H1 (cell line): ENCODE data around the gene INPP4B. TPM values are rescaled to one million over a fixed set of nuclear protein-coding genes. Genes with fewer than 3 reads are reported as not detected.

Experiments used
- CTCF ChIA-PET: fragments of 300-600 bp; sonication (Branson Sonifier 250); formaldehyde crosslinking; loops from one replicate; lab custom pipeline; 2021; ENCODE audit not compliant: partially characterized antibody; lab: Charles Lee
- POLR2A ChIA-PET: fragments of 300-600 bp; sonication (Branson Sonifier 250); formaldehyde crosslinking; loops from one replicate; lab custom pipeline; 2021; ENCODE audit warnings: inconsistent platforms; ENCODE audit not compliant: partially characterized antibody; lab: Charles Lee
- DNase-seq, 2 experiments: peaks; one replicate each; pipeline versions ENCODE4 v3.0.0 to v3.0.0-alpha.2; 2010 to 2022; ENCODE audit warnings: low spot score in 2 of 2, low read depth in 1 of 2, mixed read lengths in 1 of 2
- FAIRE-seq: peaks from 2 replicates; lab custom pipeline; 2011; peaks lifted over from hg19 to GRCh38; lab: Jason Lieb, UNC
- H2AFZ ChIP-seq: 2 replicates; pipeline ENCODE4 v1.8.1; 2012; ENCODE audit warnings: low read length, inconsistent platforms
- H2AK5ac ChIP-seq: 2 replicates; pipeline ENCODE4 v1.6.1; 2013; ENCODE audit warnings: low read depth, low read length
- H2BK120ac ChIP-seq: replicated peaks from 2 replicates; pipeline ENCODE3; 2013; ENCODE audit warnings: low read depth, low read length, inconsistent platforms
- H2BK12ac ChIP-seq: 2 replicates; pipeline ENCODE4 v1.6.1; 2013; ENCODE audit warnings: low read depth, low read length
- H2BK15ac ChIP-seq: 2 replicates; pipeline ENCODE4 v1.6.1; 2013; ENCODE audit warnings: low read length
- H2BK20ac ChIP-seq: 2 replicates; pipeline ENCODE4 v1.6.1; 2013; ENCODE audit warnings: low read length
- H2BK5ac ChIP-seq: 2 replicates; pipeline ENCODE4 v1.6.1; 2013; ENCODE audit warnings: low read depth, low read length
- H3K14ac ChIP-seq: 2 replicates; pipeline ENCODE4 v1.6.1; 2013; ENCODE audit warnings: inconsistent platforms; ENCODE audit not compliant: insufficient read length
- H3K18ac ChIP-seq: 2 replicates; pipeline ENCODE4 v1.6.1; 2013; ENCODE audit warnings: low read length; ENCODE audit errors: extremely low read depth
- H3K23ac ChIP-seq: 2 replicates; pipeline ENCODE4 v1.6.1; 2013; ENCODE audit warnings: inconsistent platforms; ENCODE audit not compliant: insufficient read length
- H3K23me2 ChIP-seq: 2 replicates; pipeline ENCODE4 v1.6.1; 2013; ENCODE audit warnings: low read depth, low read length
- H3K27ac ChIP-seq: 2 replicates; pipeline ENCODE4 v1.6.1; 2011; ENCODE audit warnings: low read depth, low read length, inconsistent platforms
- H3K27me3 ChIP-seq, 4 experiments: replicated peaks in 1 of 4; 1 replicate in 1 of 4; 2 replicates in 3 of 4; pipeline versions ENCODE4 v1.6.1 to v1.8.1; 2011 to 2013; ENCODE audit warnings: low read length in 3 of 4, mild to moderate bottlenecking in 3 of 4, inconsistent platforms in 2 of 4, mixed read lengths in 2 of 4, moderate library complexity in 1 of 4; ENCODE audit not compliant: control insufficient read depth in 3 of 4, insufficient read depth in 3 of 4; ENCODE audit errors: extremely low read depth in 1 of 4
- H3K36me3 ChIP-seq, 4 experiments: 2 replicates each; pipeline versions ENCODE4 v1.6.1 to v1.8.1; 2011 to 2013; ENCODE audit warnings: mild to moderate bottlenecking in 4 of 4, low read length in 3 of 4, moderate library complexity in 2 of 4, control low read depth in 1 of 4, inconsistent platforms in 1 of 4; ENCODE audit not compliant: insufficient read depth in 4 of 4, control insufficient read depth in 2 of 4
- H3K4ac ChIP-seq: replicated peaks from 2 replicates; pipeline ENCODE3; 2013; ENCODE audit warnings: low read length, low read depth, mixed read lengths, inconsistent platforms; ENCODE audit not compliant: insufficient read length
- H3K4me1 ChIP-seq, 4 experiments: replicated peaks in 1 of 4; 1 replicate in 1 of 4; 2 replicates in 3 of 4; pipeline versions ENCODE4 v1.6.1 to v1.8.1; 2011 to 2013; ENCODE audit warnings: low read length in 3 of 4, inconsistent platforms in 2 of 4, mixed read lengths in 1 of 4; ENCODE audit not compliant: insufficient read depth in 4 of 4, control insufficient read depth in 3 of 4
- H3K4me2 ChIP-seq, 2 experiments: 2 replicates each; pipeline versions ENCODE4 v1.6.1 to v1.8.1; 2011 to 2013; ENCODE audit warnings: low read depth in 2 of 2, low read length in 2 of 2, control low read depth in 1 of 2, inconsistent platforms in 1 of 2, mild to moderate bottlenecking in 1 of 2; ENCODE audit not compliant: insufficient read depth in 1 of 2
- H3K4me3 ChIP-seq, 4 experiments: fragments of 200-600, 300-600 bp in 1 of 4; sonication (generic), shearing (Covaris generic), sonication (Bioruptor Twin) in 1 of 4; 2 replicates each; pipeline versions ENCODE4 v1.5.1 to v1.8.1; 2011 to 2016; ENCODE audit warnings: low read length in 4 of 4, low read depth in 3 of 4, control low read depth in 2 of 4, inconsistent platforms in 2 of 4, mild to moderate bottlenecking in 2 of 4, mixed read lengths in 1 of 4, moderate library complexity in 1 of 4; ENCODE audit not compliant: insufficient read depth in 2 of 4; ENCODE audit errors: extremely low read depth in 1 of 4
- H3K56ac ChIP-seq: replicated peaks from 2 replicates; pipeline ENCODE3; 2013; ENCODE audit warnings: low read depth, mild to moderate bottlenecking, mixed read lengths, low read length, inconsistent platforms; ENCODE audit not compliant: insufficient read length
- H3K79me1 ChIP-seq: 2 replicates; pipeline ENCODE4 v1.6.1; 2013; ENCODE audit warnings: low read depth, low read length, control low read depth
- H3K79me2 ChIP-seq, 2 experiments: 2 replicates each; pipeline versions ENCODE4 v1.6.1 to v1.8.1; 2012 to 2013; ENCODE audit warnings: low read length in 2 of 2, mild to moderate bottlenecking in 2 of 2, inconsistent platforms in 1 of 2; ENCODE audit not compliant: insufficient read depth in 2 of 2, control insufficient read depth in 1 of 2
- H3K9ac ChIP-seq, 4 experiments: replicated peaks in 1 of 4; 1 replicate in 1 of 4; 2 replicates in 3 of 4; pipeline versions ENCODE4 v1.6.1 to v1.8.1; 2011 to 2013; ENCODE audit warnings: low read depth in 3 of 4, low read length in 3 of 4, control low read depth in 2 of 4, mild to moderate bottlenecking in 2 of 4, moderate library complexity in 2 of 4, inconsistent platforms in 1 of 4; ENCODE audit errors: extremely low read depth in 1 of 4
- H3K9me3 ChIP-seq, 2 experiments: 2 replicates each; pipeline versions ENCODE4 v1.6.1 to v1.8.1; 2012 to 2013; ENCODE audit warnings: mild to moderate bottlenecking in 2 of 2, moderate library complexity in 2 of 2, control low read depth in 1 of 2, inconsistent platforms in 1 of 2, low read depth in 1 of 2, low read length in 1 of 2, mixed read lengths in 1 of 2; ENCODE audit not compliant: insufficient read depth in 2 of 2
- H4K20me1 ChIP-seq, 2 experiments: replicated peaks in 1 of 2; 2 replicates each; pipeline versions ENCODE3 to v1.8.1; 2011 to 2013; ENCODE audit warnings: inconsistent platforms in 2 of 2, low read length in 2 of 2, mild to moderate bottlenecking in 1 of 2; ENCODE audit not compliant: insufficient read depth in 2 of 2, control insufficient read depth in 1 of 2
- H4K5ac ChIP-seq: 2 replicates; pipeline ENCODE4 v1.6.1; 2013; ENCODE audit warnings: low read length, low read depth, mixed read lengths, inconsistent platforms; ENCODE audit not compliant: insufficient read length
- H4K8ac ChIP-seq: 2 replicates; pipeline ENCODE4 v1.8.0; 2013; ENCODE audit warnings: mild to moderate bottlenecking, moderate library complexity, low read length, inconsistent platforms; ENCODE audit not compliant: insufficient read depth; ENCODE audit errors: extremely low read depth
- H4K91ac ChIP-seq: replicated peaks from 2 replicates; pipeline ENCODE3; 2013; ENCODE audit warnings: low read length, mixed read lengths, inconsistent platforms; ENCODE audit not compliant: insufficient read length
- CEBPB ChIP-seq: IDR thresholded peaks from 2 replicates; pipeline ENCODE4 v1.6.1; 2012; ENCODE audit warnings: low read depth, low read length
- CHD1 ChIP-seq: IDR thresholded peaks from 2 replicates; pipeline ENCODE4 v1.6.1; 2012; ENCODE audit warnings: low read depth, low read length, improper control_type of control experiment
- EP300 ChIP-seq, 2 experiments: IDR thresholded peaks; 1 replicate in 1 of 2; 2 replicates in 1 of 2; pipeline ENCODE4 v1.6.1; 2011 to 2012; ENCODE audit warnings: low read depth in 2 of 2, low read length in 2 of 2, mild to moderate bottlenecking in 2 of 2, borderline replicate concordance in 1 of 2, inconsistent platforms in 1 of 2, moderate library complexity in 1 of 2
- GABPA ChIP-seq: IDR thresholded peaks from 2 replicates; pipeline ENCODE4 v1.6.1; 2011; ENCODE audit warnings: mild to moderate bottlenecking, low read length, moderate library complexity, borderline replicate concordance; ENCODE audit not compliant: insufficient read depth
- JUND ChIP-seq: IDR thresholded peaks from 2 replicates; pipeline ENCODE4 v1.6.1; 2011; ENCODE audit warnings: mild to moderate bottlenecking, improper control_type of control experiment, low read length
- RAD21 ChIP-seq, 2 experiments: IDR thresholded peaks in 1 of 2; conservative IDR thresholded peaks in 1 of 2; 2 replicates each; pipeline ENCODE4 v1.6.1; 2011; ENCODE audit warnings: low read depth in 2 of 2, low read length in 2 of 2, improper control_type of control experiment in 1 of 2, inconsistent platforms in 1 of 2, mild to moderate bottlenecking in 1 of 2, moderate library complexity in 1 of 2
- SP1 ChIP-seq: IDR thresholded peaks from 2 replicates; pipeline ENCODE4 v1.6.1; 2011; ENCODE audit warnings: low read depth, low read length
- SP2 ChIP-seq: IDR thresholded peaks from 2 replicates; pipeline ENCODE4 v1.6.1; 2012; ENCODE audit warnings: mild to moderate bottlenecking, low read length, inconsistent platforms
- TBP ChIP-seq: IDR thresholded peaks from 2 replicates; pipeline ENCODE4 v1.6.1; 2011; ENCODE audit warnings: low read depth, low read length, improper control_type of control experiment
- WGBS, 2 experiments: shearing (Covaris generic) in 1 of 2; methylation state at CpG; one replicate each; pipeline versions ENCODE4 v1.1.6 to v1.1.7; 2013 to 2015; ENCODE audit warnings: low lambda C conversion rate in 2 of 2, mixed read lengths in 2 of 2, inconsistent platforms in 1 of 2, low coverage in 1 of 2, missing lambda C conversion rate in 1 of 2; ENCODE audit not compliant: insufficient replicate concordance in 2 of 2, insufficient coverage in 1 of 2, insufficient read length in 1 of 2; ENCODE audit errors: extremely low coverage in 1 of 2, missing lambda C conversion rate in 1 of 2; 5-methylcytosine and 5-hydroxymethylcytosine counted together
- polyA plus RNA-seq, 7 experiments: library from polyadenylated mRNA; depleted of rRNA in 3 of 7; stranded (reverse) in 5 of 7; unstranded in 2 of 7; fragments of >200 nt in 5 of 7; fragments of 200-250 nt in 2 of 7; gene quantifications; 1 replicate in 5 of 7; 2 replicates in 1 of 7; 4 replicates in 1 of 7; pipeline versions ENCODE4 v1.2.1 to v1.2.3, GENCODE V29; 2011 to 2013; ENCODE audit warnings: missing spikeins in 2 of 7, mixed read lengths in 2 of 7
- total RNA-seq: library from RNA; stranded (reverse); fragmentation: NEBNext Ultra II Directional; extraction: Animal tissue kit (Norgen Biotek cat#: 25700); gene quantifications from 2 replicates; pipeline ENCODE4 v1.2.1, GENCODE V29; 2021
- TF ChIP-seq, protein P1 (sequence below), 3 experiments: IDR thresholded peaks; 1 replicate in 2 of 3; 2 replicates in 1 of 3; pipeline versions ENCODE4 v1.5.1 to v1.6.1; 2011; ENCODE audit warnings: low read length in 3 of 3, mild to moderate bottlenecking in 3 of 3, inconsistent platforms in 2 of 3, low read depth in 1 of 3, moderate library complexity in 1 of 3; ENCODE audit not compliant: insufficient read depth in 1 of 3; ENCODE audit errors: control extremely low read depth in 1 of 3
- TF ChIP-seq, protein P2 (sequence below): IDR thresholded peaks from 2 replicates; pipeline ENCODE4 v1.6.1; 2012; ENCODE audit warnings: inconsistent platforms

Gene INPP4B
- total and polyA plus RNA-seq, 2 of the 8 experiments (the other 6 are each of a cell fraction or from before 2014, with no cell fraction given): 0.11 to 0.54 TPM

DNA sequence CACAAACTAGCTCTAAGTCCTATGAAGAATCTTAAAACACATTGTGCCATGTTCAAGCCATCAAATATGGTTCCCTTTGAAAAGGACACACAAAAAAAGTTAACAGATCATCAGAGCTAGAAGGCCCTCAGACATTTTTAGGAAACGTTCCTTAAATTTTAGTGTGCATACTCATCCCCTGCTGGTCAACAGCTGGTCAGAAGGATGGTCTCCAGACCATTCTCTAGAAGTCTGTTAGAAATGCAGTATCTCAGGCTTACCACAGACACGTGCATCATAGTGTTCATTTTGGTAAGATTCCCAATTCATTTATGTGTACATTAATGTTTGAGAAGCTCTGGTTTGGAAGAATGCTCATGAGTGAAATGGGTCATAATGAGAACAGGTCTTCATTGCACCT is 523.1 kb downstream of the INPP4B start:
- Histone ChIP-seq H3K27ac (no peak overlapping the region), H2BK5ac (no peak overlapping the region), H3K14ac (no peak overlapping the region), H2BK15ac (no peak overlapping the region), H3K9ac (no peak overlapping the region), H3K4me3 (no peak overlapping the region), H3K56ac (no peak overlapping the region), H2AFZ (no peak overlapping the region), H3K23me2 (no peaks in the 10 kb centered on the region), H3K79me1 (no peaks in the 10 kb centered on the region), H3K36me3 (no peaks in the 10 kb centered on the region), H4K91ac (no peak overlapping the region), H3K18ac (no peak overlapping the region), H3K79me2 (no peaks in the 10 kb centered on the region), H4K5ac (no peak overlapping the region), H4K8ac (no peak overlapping the region), H2BK20ac (no peak overlapping the region), H3K4me1 (no peaks in the 10 kb centered on the region), H3K4ac (no peak overlapping the region), H3K9me3 (no peaks in the 10 kb centered on the region), H2BK12ac (no peak overlapping the region), H4K20me1 (no peaks in the 10 kb centered on the region), H3K4me2 (no peak overlapping the region), H3K23ac (no peak overlapping the region), H2BK120ac (no peak overlapping the region), H2AK5ac (no peak overlapping the region), H3K27me3 (no peaks in the 10 kb centered on the region)
- DNase-seq (no peak), FAIRE-seq (no peak)
- POLR2A ChIA-PET: interaction anchor here (1.3 kb wide), 1 partner anchor 21 kb away, joined by 3 read pairs; no protein-coding TSS in a partner anchor
- CTCF ChIA-PET: interaction anchor here (0.5 to 1.3 kb wide), 2 partner anchors 9 to 24 kb away, joined by 3 to 4 read pairs; no protein-coding TSS in a partner anchor
- 89% methylated on average over 2 of the region's 2 CpGs; no CpG with 5 or more reads in 1 of the 2 experiments for WGBS, 2 experiments
- TF ChIP-seq, protein P1, sequence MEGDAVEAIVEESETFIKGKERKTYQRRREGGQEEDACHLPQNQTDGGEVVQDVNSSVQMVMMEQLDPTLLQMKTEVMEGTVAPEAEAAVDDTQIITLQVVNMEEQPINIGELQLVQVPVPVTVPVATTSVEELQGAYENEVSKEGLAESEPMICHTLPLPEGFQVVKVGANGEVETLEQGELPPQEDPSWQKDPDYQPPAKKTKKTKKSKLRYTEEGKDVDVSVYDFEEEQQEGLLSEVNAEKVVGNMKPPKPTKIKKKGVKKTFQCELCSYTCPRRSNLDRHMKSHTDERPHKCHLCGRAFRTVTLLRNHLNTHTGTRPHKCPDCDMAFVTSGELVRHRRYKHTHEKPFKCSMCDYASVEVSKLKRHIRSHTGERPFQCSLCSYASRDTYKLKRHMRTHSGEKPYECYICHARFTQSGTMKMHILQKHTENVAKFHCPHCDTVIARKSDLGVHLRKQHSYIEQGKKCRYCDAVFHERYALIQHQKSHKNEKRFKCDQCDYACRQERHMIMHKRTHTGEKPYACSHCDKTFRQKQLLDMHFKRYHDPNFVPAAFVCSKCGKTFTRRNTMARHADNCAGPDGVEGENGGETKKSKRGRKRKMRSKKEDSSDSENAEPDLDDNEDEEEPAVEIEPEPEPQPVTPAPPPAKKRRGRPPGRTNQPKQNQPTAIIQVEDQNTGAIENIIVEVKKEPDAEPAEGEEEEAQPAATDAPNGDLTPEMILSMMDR (IDR thresholded peaks at IDR 0.05; ENCODE audit: control extremely low read depth in 1 of 3, insufficient read depth in 1 of 3, low read depth in 1 of 3, low read length in 3 of 3): no peak
- TF ChIP-seq RAD21 (IDR thresholded peaks at IDR 0.05 in 1 of 2, conservative IDR thresholded peaks at IDR 0.05 in 1 of 2; ENCODE audit: low read depth in 2 of 2, low read length in 2 of 2) (no peak), SP1 (no peak), CHD1 (no peak), GABPA (no peak), TBP (no peak), EP300 (IDR thresholded peaks at IDR 0.05; ENCODE audit: borderline replicate concordance in 1 of 2, low read depth in 2 of 2, low read length in 2 of 2) (no peak), SP2 (no peak), CEBPB (no peak), JUND (no peak)
- TF ChIP-seq, protein P2, sequence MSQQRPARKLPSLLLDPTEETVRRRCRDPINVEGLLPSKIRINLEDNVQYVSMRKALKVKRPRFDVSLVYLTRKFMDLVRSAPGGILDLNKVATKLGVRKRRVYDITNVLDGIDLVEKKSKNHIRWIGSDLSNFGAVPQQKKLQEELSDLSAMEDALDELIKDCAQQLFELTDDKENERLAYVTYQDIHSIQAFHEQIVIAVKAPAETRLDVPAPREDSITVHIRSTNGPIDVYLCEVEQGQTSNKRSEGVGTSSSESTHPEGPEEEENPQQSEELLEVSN: no peak
